Aorta (tissue), 5 donors: Measurements from ENCODE around the gene MUC4. TPM values are rescaled to one million over a fixed set of nuclear protein-coding genes. Genes with fewer than 3 reads are reported as not detected.
A peak's percentile ranks its signal among the peaks of the same experiment; 100 is the strongest.

Experiments
- ATAC-seq: fragments of 200-7000 bp; cut with Tn5 transposase; one replicate; pipeline ENCODE4 v1.9.1; 2022; ENCODE audit warnings: moderate library complexity; ENCODE audit not compliant: low FRiP score
- DNase-seq, 2 donors: peaks; one replicate each; pipeline ENCODE4 v3.0.0-alpha.2; 2020
- H3K27ac ChIP-seq, 2 donors: one replicate each; pipeline ENCODE4 v1.5.1; 2013; ENCODE audit warnings: low read length in 2 of 2, mild to moderate bottlenecking in 2 of 2, moderate library complexity in 2 of 2, control low read depth in 1 of 2, inconsistent platforms in 1 of 2, low read depth in 1 of 2
- H3K27me3 ChIP-seq, 2 donors: one replicate each; pipeline ENCODE4 v1.6.1; 2013; ENCODE audit warnings: control low read depth in 1 of 2, low read length in 1 of 2, mild to moderate bottlenecking in 1 of 2, moderate library complexity in 1 of 2; ENCODE audit not compliant: insufficient read depth in 2 of 2, control insufficient read depth in 1 of 2
- H3K36me3 ChIP-seq, 2 donors: one replicate each; pipeline ENCODE4 v1.6.1; 2013; ENCODE audit warnings: control low read depth in 1 of 2, low read length in 1 of 2, mild to moderate bottlenecking in 1 of 2; ENCODE audit not compliant: insufficient read depth in 2 of 2, control insufficient read depth in 1 of 2
- H3K4me1 ChIP-seq, 2 donors: one replicate each; pipeline ENCODE4 v1.6.1; 2013; ENCODE audit warnings: low read length in 2 of 2, control low read depth in 1 of 2, mild to moderate bottlenecking in 1 of 2, moderate library complexity in 1 of 2; ENCODE audit not compliant: insufficient read depth in 2 of 2, control insufficient read depth in 1 of 2
- H3K4me3 ChIP-seq, 2 donors: one replicate each; pipeline ENCODE4 v1.5.1; 2013; ENCODE audit warnings: low read length in 2 of 2, control low read depth in 1 of 2, mild to moderate bottlenecking in 1 of 2
- H3K9me3 ChIP-seq: one replicate; pipeline ENCODE4 v1.6.1; 2013; ENCODE audit warnings: mild to moderate bottlenecking, low read length; ENCODE audit not compliant: control insufficient read depth
- WGBS, 2 donors: extraction: QIAGEN DNeasy Blood & Tissue Kit; methylation state at CpG; one replicate each; pipeline ENCODE4 v1.1.7; 2013; 5-methylcytosine and 5-hydroxymethylcytosine counted together
- intact Hi-C, 2 donors: fragments of 100-400 bp; cut with DNase I; formaldehyde crosslinking; loops; one replicate each; pipeline versions ENCODE4 v1.14.2 to v1.15.0; 2022
- long read RNA-seq, 2 donors: library from polyadenylated mRNA; unstranded; transcript quantifications; one replicate each; pipeline ENCODE4 v2.0.0, GENCODE V29; 2020 to 2021
- polyA plus RNA-seq, 2 donors: library from polyadenylated mRNA; stranded (reverse); fragments of 200-250 nt; gene quantifications; one replicate each; pipeline ENCODE4 v1.2.3, GENCODE V29; 2013
- total RNA-seq, 2 donors: library from RNA; stranded (reverse); fragmentation: NEBNext Ultra II Directional; extraction: Animal tissue kit (Norgen Biotek cat#: 25700); gene quantifications; one replicate each; pipeline ENCODE4 v1.2.1, GENCODE V29; 2021
- donor health status: healthy with polysubstance abuse.
- donor health status: Bipolar disorder and iron deficiency.
- donor health status: DM: no; HTN: no; CAD: no.
- donor health status: DM: no; HTN: no; CAD: no.
- donor health status: DM: yes; HTN: yes; CAD: no.

The MUC4 gene
- total RNA-seq, result under 1 TPM in 1 of 2 donors, not detected in 1; 0.06 TPM
- polyA plus RNA-seq, result under 1 TPM; 0.08 to 0.25 TPM
- long read RNA-seq, donor 1, result 0 reads
- long read RNA-seq, donor 2, result 0 reads

- Histone ChIP-seq H3K36me3 (no peaks in the 10 kb centered on the region), H3K9me3 (no peaks in the 10 kb centered on the region), H3K27me3 (no peaks in the 10 kb centered on the region), H3K27ac (no peak within 1 kb of the TSS), H3K4me1 (no peaks in the 10 kb centered on the region), H3K4me3 (no peak within 1 kb of the TSS)
- 19 to 22% methylated on average over 14 of the region's 14 CpGs for WGBS, 2 donors
- ATAC-seq (no peak), DNase-seq (peak; percentile 26 to 69)
- intact Hi-C loops, result no loop called here
Measured at GRCh38 chr3:195811756-195812155, at the start of gene MUC4. MUC4 (minus strand) TSS chr3:195811929; CDS start chr3:195811817, 112 bp downstream.

- DNase-seq, result no peak
- Histone ChIP-seq H3K4me3 (no peak overlapping the region), H3K4me1 (no peaks in the 10 kb centered on the region), H3K36me3 (no peaks in the 10 kb centered on the region), H3K27me3 (no peaks in the 10 kb centered on the region), H3K27ac (no peak overlapping the region), H3K9me3 (no peaks in the 10 kb centered on the region)
- no peak for ATAC-seq
- intact Hi-C loops, result no loop called here
- 57 to 63% methylated on average over 6 of the region's 6 CpGs for WGBS, 2 donors
Measured at GRCh38 chr3:195860456-195860855, 48.7 kb upstream of the MUC4 start.

- whole genome bisulfite sequencing, 2 donors, result 77 to 82% methylated on average over 23 of the region's 23 CpGs
- Histone ChIP-seq H3K27me3 (no peaks in the 10 kb centered on the region), H3K27ac (no peak overlapping the region), H3K4me1 (no peaks in the 10 kb centered on the region), H3K4me3 (no peak overlapping the region), H3K36me3 (no peaks in the 10 kb centered on the region), H3K9me3 (no peaks in the 10 kb centered on the region)
- intact Hi-C loops, result loop anchor here (1.0 kb wide), 1 partner anchor 55 kb away; no protein-coding TSS in a partner anchor
- ATAC-seq (no peak), DNase-seq (peak in 1 of 2 donors; percentile 32)
Measured at GRCh38 chr3:195859846-195860411, 48.2 kb upstream of the MUC4 start.

- H3K4me1 ChIP-seq, result no peaks in the 10 kb centered on the region
- WGBS, 2 donors, result 7 to 11% methylated on average over 21 of the region's 21 CpGs
- no peak overlapping the region for H3K27ac ChIP-seq
- H3K4me3 ChIP-seq, result peak overlapping the region in 1 of 2 donors; percentile 7
- H3K9me3 ChIP-seq, result no peaks in the 10 kb centered on the region
- DNase-seq, result peak; percentile 67 to 92
- H3K36me3 ChIP-seq, result no peaks in the 10 kb centered on the region
- H3K27me3 ChIP-seq, result no peaks in the 10 kb centered on the region
- peak; percentile 76 for ATAC-seq
- intact Hi-C loops, result loop anchor here (1.0 kb wide), 1 partner anchor 56 kb away; no protein-coding TSS in a partner anchor
Measured at GRCh38 chr3:195859061-195859845, 47.5 kb upstream of the MUC4 start.

- ATAC-seq (no peak), DNase-seq (no peak)
- H3K27me3 ChIP-seq, result no peaks in the 10 kb centered on the region
- H3K27ac ChIP-seq, result no peak overlapping the region
- intact Hi-C loops, result no loop called here
- no peaks in the 10 kb centered on the region for H3K4me1 ChIP-seq
- no peaks in the 10 kb centered on the region for H3K9me3 ChIP-seq
- WGBS, 2 donors, result 78 to 79% methylated on average over 15 of the region's 15 CpGs
- no peak overlapping the region for H3K4me3 ChIP-seq
- H3K36me3 ChIP-seq, result no peaks in the 10 kb centered on the region
Measured at GRCh38 chr3:195856410-195857084, 44.8 kb upstream of the MUC4 start.

GRCh38 chr3:195855471-195856409 is 44.0 kb upstream of the MUC4 start:
- Histone ChIP-seq H3K27ac (no peak overlapping the region), H3K4me3 (no peak overlapping the region), H3K9me3 (no peaks in the 10 kb centered on the region), H3K4me1 (no peaks in the 10 kb centered on the region), H3K36me3 (no peaks in the 10 kb centered on the region), H3K27me3 (no peaks in the 10 kb centered on the region)
- no peak for ATAC-seq
- 82 to 86% methylated on average over 13 of the region's 13 CpGs for WGBS, 2 donors
- DNase-seq, result no peak
- intact Hi-C loops, result no loop called here

- no peaks in the 10 kb centered on the region for H3K4me1 ChIP-seq
- H3K9me3 ChIP-seq, result no peaks in the 10 kb centered on the region
- WGBS, 2 donors, result 83 to 92% methylated on average over 9 of the region's 9 CpGs
- no peak overlapping the region for H3K27ac ChIP-seq
- H3K36me3 ChIP-seq, result no peaks in the 10 kb centered on the region
- intact Hi-C loops, result no loop called here
- no peak overlapping the region for H3K4me3 ChIP-seq
- ATAC-seq (no peak), DNase-seq (no peak)
- no peaks in the 10 kb centered on the region for H3K27me3 ChIP-seq
Measured at GRCh38 chr3:195854628-195855294, 43.0 kb upstream of the MUC4 start.

GRCh38 chr3:195853996-195854395 is 42.3 kb upstream of the MUC4 start:
- DNase-seq, result no peak
- intact Hi-C loops, result no loop called here
- Histone ChIP-seq H3K9me3 (no peaks in the 10 kb centered on the region), H3K27ac (no peak overlapping the region), H3K4me3 (no peak overlapping the region), H3K4me1 (no peaks in the 10 kb centered on the region), H3K27me3 (no peaks in the 10 kb centered on the region), H3K36me3 (no peaks in the 10 kb centered on the region)
- WGBS, 2 donors, result 86 to 89% methylated on average over 14 of the region's 14 CpGs
- no peak for ATAC-seq
